SK-N-SH (cell line): ENCODE results near the gene GALR3.

Experiments used
- GABPA ChIP-seq: IDR thresholded peaks from 2 replicates; pipeline ENCODE4 v1.4.0; 2012; ENCODE audit warnings: low read depth, mild to moderate bottlenecking
- MAX ChIP-seq: IDR thresholded peaks from 2 replicates; pipeline ENCODE4 v1.4.0; 2012; ENCODE audit warnings: low read depth
- RFX5 ChIP-seq: IDR thresholded peaks from 2 replicates; pipeline ENCODE4 v1.6.1; 2012; ENCODE audit warnings: mild to moderate bottlenecking, improper control_type of control experiment, low read length
- TF ChIP-seq, protein P1 (sequence below): fragments of 200-600 bp; sonication (generic); IDR thresholded peaks from 2 replicates; pipeline ENCODE4 v1.6.1; 2017; ENCODE audit warnings: antibody characterized with exemption, mild to moderate bottlenecking, moderate library complexity

DNA sequence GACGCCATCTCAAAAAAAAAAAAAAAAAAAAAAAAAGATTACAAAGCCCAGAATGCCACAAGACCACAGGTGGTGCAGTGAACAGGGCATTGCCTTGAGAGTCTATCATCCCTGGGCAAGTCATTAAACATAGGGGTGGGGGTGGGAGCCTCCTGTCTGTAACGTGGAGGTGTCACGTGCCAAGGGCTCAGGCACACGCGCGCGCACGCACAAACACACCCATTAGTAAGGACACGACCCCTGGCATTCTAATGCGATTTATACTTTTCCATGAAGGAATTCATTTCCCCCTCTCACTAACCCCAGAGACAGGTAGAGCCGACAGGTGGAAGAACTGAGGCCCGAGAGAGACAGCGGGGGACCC is 21.3 kb upstream of the GALR3 start:
- TF ChIP-seq, protein P1, sequence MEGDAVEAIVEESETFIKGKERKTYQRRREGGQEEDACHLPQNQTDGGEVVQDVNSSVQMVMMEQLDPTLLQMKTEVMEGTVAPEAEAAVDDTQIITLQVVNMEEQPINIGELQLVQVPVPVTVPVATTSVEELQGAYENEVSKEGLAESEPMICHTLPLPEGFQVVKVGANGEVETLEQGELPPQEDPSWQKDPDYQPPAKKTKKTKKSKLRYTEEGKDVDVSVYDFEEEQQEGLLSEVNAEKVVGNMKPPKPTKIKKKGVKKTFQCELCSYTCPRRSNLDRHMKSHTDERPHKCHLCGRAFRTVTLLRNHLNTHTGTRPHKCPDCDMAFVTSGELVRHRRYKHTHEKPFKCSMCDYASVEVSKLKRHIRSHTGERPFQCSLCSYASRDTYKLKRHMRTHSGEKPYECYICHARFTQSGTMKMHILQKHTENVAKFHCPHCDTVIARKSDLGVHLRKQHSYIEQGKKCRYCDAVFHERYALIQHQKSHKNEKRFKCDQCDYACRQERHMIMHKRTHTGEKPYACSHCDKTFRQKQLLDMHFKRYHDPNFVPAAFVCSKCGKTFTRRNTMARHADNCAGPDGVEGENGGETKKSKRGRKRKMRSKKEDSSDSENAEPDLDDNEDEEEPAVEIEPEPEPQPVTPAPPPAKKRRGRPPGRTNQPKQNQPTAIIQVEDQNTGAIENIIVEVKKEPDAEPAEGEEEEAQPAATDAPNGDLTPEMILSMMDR: no peak
- no peak for TF ChIP-seq GABPA
- TF ChIP-seq MAX: no peak
- no peak for TF ChIP-seq RFX5
